ENCODE results near the gene PHF21A.
"Not testable (repeated sequence)": the region's sequence is repeated elsewhere in the genome, so short reads cannot be mapped to it uniquely, and the experiment has no call there.

PHF21A gene

DNA sequence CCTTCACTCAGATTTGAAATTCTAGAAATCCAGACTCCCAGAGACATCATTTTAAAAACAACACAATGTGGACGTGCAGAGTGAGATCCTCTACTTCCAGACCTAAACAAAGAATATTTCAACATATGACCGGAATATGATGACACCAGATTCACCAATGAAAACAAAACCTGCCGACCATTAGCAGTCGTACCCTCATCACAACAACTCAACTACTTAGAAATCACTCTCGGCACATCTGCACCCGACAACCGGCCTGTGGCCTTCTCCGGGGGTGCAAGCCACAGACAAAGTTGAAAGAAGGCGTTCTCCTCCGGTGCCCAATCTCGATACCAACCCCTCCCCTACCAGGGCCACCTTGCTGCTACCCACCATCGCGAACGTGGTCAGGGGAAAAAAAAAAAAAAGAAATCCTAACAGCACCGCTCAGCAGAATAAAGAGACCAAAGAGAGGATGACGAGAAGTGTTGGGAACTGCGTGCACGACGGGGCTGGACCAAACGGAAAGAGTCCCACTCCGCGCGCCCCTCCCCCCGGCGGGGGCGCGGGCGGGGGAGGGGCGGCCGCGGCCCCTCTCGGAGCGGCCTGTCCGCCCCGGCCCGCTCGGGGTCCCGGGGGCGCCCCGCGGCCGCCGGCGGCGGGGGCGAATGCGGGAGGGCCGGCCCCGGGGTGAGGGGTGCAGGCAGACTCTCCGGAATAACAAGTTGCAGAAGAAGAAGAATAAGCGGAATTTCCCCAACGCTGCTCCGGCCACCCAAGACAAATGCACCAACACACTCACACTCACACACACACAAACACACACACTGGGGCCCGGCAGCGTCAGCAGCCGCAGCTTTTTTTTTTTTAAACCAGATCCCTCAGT lies 1.7 kb downstream of the PHF21A start:
- DNase-seq, result peak; percentile 60

DNA sequence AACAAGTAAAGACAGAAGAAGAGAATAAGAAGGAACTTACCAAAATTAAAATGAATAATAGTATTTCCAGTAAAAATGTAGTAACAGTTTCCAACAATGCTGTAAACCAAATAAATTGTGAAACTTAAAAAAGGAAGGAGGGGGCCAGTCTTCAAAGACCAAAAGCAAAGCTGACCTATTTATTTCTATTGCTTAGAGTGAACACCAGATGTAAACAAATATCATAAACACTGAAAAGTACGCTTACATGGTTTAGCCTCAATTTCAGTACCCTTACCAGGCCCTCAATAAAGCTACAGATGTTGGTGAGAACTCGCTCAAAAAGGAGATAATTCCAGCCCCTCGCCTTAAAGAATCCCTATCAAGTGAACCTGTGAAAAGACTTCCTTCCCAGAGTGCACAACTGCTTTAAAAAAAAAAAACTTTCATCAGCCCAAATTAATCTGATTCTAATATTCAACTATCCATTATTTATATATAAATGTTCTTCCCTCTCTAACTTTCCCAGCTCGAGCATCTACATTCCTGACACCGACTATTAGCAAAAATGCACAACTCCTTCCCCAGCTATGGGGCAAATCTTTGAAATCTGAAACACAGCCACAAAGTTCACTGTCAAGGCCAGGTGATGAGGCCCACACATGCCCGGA lies 2.4 kb downstream of the PHF21A start:
- DNase-seq, result no peak

DNA sequence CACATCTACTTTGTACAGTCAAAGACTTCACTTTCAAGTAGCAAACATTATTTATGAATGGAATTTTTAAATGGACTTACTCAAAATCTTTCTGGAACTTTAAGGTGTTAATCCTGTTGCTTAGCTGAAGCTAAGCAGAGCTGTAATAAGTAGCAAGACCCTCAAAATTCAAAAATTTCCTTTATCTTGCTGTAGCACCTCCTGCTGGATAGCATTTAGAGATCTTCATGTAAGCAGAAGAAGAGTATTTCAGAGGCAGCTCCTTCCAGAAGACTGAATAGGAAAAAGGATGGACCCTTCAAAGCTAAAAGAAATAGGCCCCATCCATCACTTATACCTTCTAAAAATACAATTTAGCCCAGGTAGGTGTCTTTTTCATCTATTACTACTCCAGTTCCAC lies 3.4 kb downstream of the PHF21A start:
- no peak for DNase-seq

DNA sequence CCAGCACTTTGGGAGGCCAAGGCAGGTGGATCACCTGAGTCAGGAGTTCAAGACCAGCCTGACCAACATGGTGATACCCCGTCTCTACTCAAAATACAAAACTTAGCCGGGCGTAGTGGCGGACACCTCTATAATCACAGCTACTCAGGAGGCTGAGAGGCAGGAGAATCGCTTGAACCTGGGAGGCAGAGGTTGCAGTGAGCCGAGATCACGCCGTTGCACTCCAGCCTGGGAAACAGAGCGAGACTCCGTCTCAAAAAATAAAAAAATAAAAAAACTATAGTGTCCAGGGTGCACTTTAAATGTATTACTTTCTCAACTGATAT lies 4.6 kb downstream of the PHF21A start:
- not testable (repeated sequence) for DNase-seq

DNA sequence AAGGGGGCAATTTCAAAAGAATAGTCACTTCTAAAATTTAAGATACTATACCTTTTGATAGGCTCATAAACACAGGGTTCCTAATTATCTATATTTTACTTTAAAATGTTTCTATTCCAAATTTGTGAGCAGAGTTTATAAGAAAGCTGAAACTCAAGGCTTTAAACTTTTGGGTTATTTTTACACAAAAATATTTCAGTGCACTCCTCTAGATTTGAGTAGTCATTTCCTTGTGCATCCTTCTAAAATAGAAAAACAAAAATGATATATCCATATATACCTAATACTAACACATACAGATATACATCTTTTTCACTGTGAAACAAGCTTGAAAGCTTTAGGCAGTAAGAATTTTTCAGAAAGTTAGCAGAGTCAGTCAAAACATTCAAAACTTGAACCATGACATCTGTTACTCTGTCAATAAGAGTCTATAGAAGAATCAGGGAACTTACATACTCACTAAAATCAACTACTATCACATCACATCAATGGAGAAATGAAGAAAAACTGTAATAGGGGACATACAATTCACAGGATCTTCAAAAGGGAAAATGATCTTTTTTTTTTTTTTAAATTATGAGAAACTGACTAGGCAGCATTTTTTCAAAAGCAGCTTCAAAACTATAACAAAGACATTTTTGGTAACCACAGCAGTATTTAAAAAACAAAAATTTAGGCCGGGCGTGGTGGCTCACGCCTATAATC lies 5.1 kb downstream of the PHF21A start:
- peak; percentile 19 for DNase-seq

DNA sequence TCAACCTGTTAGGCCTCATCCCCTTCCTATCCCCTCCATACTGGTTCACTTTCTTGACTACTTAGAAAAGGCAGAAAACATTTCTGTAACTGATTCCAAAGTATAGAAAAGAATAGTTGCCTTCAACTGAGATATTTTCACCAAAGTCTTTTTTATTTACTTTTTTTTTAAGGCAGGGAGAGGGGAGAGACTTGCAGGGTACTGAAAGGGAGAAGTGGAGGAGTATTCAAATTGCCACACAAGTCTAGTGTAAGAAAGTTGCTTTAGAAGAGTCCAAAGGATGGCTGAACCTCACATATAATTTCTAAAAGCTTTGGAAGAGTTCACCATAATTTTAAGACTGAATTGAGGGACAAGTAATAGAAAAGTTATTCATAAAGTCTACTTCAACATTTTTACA lies 6.3 kb downstream of the PHF21A start:
- DNase-seq, result no peak

DNA sequence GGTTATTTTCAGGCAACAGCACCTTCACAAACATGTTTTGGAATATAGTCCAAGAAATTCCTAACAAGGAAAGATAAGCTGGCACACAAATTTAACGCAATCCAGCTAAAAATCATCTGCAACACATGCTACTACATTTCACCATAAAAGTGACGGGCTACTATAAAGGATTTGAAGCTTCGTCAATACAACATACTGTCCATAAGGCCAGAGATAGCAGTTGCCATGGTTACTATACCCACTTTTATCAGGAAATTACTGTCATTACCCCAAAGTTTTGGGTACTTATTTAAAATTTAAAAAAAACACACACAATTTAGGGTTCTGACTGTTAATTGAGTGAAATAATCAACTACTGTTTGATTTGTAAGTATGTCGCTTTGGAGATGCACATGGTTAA lies 6.9 kb downstream of the PHF21A start:
- DNase-seq, result no peak

DNA sequence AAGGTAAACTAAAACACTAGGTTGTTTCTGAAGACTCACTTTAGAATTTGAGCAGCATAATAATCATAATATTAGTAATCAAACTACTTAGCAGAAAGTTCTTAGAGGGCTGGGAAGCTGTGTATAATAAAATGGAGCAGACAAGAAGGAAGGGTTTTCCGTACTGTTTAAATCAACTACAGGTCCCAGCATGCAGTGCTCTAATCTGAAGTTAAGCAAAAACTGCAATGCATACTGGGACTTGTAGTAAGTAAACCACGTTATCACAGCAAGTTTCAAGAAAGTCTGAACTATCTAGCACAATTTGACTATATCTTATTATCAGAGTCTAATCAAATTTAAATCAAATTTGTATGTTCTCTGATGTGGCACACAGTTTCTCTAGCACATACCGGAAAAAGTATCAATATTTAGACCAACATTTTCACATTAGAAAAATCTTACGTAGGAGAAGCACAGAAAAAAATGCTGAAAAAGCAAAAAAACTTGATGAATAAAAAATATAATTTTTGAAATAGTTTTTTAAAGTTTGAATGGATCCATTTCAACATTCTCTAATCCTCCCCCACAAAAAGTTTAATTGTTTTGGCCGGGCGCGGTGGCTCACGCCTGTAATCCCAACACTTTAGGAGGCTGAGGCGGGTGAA lies 8.2 kb downstream of the PHF21A start:
- DNase-seq, result peak; percentile 41

DNA sequence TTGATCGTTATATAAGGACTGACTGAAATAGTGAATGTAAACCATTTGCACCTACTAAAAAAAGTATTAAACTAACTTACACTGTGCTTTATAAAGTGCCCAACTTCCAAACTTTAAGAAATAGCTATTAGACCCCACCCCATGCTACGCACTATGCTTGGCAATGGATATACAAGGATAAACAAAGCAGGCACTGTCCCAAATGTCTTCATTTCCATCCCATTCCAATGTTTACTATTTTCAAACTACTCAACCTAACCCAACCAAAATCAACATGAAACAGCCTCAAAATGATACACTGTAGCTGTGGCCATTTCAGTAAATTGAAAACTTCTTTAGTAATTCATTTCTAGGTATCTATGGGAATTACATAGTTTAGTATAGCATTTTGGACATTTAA lies 12.5 kb downstream of the PHF21A start:
- no peak for DNase-seq

DNA sequence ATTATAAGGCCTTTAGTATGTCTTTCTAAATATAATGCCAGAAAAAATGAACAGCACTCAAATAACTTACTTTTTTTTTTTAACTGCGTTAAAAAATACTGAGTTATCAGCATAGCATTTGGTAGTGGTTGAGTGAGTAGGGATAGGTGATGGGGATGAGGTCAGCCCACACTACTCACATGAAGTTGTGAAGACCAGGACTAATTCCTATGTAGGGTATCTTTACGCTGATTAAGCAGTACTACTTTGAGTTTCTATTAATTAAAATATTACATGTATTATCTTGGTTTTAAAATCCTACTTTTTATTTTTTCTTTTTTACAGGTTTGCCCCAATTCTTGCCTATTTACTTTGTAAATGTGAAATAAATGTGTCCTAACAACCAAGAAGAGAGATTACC lies 13.5 kb downstream of the PHF21A start:
- no peak for DNase-seq

DNA sequence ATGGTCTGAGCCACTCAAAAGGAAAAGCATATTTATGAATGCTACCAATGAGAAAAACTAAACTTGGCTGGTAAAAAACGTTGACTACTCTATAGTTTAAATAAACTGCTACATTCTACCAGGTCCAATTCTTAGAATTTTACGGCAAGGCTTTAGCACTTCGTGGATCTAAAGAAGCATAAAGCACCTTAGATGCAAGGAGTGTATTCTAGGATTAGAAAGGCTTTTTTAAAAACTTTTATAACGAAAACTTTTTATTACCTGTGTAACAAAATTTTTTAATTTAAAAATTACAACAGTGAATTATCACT lies 13.9 kb downstream of the PHF21A start:
- no peak for DNase-seq

DNA sequence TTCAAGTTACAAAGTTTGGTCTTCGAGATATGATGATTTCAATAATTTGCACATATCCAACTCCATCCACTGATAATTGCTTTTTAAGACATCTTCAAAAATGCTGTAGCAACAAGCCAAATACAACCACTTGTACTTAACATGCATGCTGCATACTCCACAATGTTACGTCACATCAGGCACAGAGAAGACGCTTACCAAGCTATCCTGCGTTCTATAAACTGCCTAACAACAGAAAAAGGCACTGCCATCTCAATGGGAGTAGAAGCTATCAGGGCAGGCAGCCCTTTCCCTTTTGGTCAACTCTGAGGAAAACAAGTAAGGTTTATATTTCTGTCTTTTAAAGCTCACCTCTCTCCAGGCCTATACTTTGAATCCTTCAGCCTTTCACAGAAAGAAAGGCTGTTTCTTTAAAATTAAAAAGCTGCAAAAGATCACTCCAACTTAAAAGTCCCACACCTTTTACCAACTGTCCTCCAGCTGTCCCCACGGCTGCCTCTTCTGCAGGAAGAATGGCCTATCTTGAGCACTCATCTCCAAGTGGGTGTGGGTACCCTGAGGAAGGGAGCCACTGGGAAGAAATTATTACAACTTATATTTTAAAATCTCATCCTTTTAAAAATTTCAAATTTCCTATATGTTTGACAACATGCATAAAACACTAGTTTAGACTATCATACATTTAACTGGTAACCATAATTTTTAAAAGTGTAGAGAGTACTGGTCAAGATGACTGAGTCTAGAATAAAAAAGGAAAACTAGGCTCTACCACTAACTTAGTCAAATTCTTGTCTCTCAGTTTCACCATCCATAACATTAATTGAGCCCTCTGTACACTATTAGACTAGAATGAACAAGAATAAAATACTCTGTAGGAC lies 14.5 kb downstream of the PHF21A start:
- DNase-seq, result no peak

DNA sequence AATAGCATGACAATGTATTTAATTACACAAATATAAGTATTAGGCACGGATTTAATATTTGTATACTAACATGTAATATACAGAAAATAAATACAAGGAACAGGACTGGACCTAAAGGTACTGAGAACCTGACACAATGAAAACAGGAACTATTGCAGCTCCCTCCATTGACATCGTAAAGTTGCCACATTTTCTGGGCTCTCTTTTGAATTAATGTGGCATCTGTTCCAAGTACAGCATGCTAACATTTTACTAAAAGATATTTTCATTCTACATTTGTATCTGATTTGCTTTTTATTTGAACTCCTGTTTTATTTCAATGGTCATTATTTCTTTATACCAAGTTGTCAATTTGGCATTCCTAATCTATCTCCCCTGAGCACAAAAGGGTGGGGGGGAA lies 15.3 kb downstream of the PHF21A start:
- DNase-seq, result no peak

DNA sequence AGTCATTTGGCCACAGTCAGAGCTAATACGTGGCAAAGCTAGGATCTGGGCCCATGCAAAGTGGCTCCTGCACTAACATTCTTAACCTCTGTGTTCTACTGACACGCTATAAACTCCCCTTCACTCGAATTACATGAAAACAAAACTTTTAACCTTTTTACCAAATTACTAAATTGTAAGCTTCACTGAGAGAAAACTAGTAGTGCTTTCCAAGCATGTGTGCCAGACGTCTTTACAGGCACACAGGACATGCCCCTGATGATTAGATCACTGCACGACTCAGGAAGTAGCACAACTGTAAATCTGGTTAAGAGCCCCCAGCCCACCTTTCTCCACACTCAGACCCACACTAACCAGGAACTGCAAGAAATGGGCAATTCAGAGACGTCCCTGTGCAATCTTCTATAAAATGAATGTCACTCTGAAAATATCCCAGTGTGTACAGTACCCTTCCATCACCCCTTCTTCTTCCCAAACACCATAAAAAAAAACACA lies 16.1 kb downstream of the PHF21A start:
- no peak for DNase-seq

DNA sequence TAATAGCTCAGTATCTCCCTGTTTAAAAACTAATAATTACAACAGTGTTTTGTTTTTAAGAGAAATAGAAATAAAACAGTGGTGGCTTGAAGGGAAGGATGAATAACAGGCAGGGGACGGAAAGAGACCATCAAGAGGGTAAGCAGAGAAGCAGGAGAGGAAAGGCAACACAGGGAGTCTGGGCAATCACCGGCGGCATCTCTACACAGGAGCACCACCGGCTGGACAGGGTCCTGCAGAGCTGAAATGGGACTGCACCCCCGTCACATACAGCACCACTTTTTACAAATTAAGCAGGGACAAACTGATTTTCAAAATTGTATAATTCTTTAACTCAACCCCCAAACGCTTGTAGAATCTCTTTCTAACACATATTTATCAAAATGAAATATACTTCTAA lies 18.4 kb downstream of the PHF21A start:
- DNase-seq, result no peak

DNA sequence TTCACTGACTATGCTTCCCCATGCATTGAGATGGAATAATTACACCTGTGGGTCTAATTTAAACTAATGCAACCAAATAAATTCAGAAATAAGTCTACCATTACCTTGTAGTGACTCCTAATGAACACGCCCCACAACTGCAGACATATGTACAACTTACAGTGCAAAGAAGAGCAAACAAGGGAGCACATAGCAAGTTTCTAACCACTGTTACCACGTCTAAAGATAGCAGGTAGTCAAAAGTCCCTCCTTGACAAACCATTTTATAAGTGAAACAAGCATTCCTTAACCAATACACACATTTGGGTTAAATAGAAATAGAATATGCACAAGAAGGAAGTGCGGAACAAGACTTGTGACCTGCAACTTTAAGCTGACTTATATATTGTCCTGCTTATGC lies 20.6 kb downstream of the PHF21A start:
- no peak for DNase-seq

DNA sequence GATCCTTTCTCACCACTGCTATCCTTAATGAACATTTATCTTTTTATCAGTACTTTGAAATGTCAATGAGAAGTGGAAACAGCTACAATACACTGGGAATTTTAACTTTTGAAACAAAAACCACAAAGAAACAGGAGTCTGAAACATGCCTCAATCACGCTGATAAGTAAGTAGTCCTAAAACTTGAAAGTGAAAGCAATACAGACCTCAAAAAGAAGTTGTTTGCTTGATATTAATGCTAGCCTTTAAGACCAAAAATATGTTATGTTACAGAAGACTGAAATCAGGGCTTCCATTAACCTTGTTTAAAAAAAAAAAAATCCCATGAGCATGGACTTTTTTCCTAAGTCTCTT lies 21.3 kb downstream of the PHF21A start:
- DNase-seq, result no peak

DNA sequence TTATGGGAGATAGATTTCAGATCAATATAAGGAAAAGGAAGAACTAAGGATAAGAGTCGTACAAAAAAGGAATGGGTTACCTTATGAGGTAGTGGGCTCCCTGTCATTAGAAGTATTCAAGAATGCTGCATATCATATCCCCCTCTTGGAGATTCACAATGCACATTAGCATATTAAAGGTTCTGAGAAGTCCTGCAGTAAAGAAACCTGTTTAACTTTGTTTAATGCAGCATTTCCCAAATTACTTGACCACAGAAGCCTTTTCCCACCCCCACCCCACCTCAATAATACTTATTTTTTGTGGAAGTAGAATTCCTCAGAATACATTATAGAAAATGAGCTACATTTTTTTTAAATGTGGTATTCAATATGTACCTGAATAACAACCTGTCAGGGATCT lies 30.9 kb downstream of the PHF21A start:
- DNase-seq, result no peak

DNA sequence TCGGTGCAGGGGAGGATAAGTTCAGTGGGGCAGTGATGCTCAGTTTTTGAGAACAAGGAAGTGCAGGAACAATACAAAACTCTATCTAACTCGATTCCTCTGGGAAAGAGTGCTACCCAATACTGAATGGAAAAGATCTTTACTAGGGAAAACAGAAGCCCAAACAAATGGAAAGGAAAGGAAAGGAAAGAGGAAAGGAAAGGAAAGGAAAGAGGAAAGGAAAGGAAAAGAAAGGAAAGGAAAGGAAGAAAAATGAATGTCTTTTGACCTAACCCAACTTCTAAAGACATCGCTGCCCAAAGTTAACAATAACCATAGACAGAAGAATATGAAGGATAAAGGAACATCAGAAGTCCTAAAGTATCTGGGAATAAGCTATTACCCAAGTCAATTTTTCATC lies 41.6 kb downstream of the PHF21A start:
- DNase-seq, result no peak

DNA sequence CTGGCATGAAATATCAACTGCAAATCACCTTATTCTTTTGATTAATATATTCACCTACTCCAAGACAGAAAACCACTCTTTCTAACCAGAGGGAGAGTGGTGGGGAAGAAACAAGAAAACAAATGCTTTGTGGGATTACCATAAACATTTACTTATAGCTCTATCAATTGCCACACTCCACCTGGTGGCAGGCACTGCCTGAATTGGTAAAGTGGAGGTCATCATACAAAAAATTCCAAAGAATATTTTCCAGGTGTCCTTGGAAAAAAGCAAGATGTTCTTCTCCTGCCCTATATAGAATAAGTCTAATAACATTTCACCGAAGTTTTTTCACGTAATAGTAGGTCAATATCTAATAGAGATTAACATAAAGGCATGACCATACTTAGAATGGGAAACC lies 45.3 kb downstream of the PHF21A start:
- no peak for DNase-seq

DNA sequence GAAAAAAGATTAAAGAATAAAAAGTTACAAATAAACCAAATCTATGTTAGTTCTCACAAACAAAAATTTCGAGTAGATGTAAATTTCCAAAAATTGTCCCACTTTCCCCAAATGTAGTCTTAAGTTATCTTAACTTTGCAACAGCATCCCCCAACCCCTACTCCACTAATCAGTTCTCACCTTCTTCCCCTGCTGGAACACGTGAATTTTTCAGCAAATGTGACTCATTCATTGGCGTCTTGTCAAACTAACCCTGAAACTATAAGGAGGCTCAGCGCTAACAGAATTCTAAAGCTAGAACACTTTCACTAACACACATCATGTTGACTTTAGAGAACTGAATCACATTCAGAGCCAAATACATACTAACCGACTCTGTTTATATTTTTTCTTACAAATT lies 46.1 kb downstream of the PHF21A start:
- DNase-seq, result peak; percentile 23

DNA sequence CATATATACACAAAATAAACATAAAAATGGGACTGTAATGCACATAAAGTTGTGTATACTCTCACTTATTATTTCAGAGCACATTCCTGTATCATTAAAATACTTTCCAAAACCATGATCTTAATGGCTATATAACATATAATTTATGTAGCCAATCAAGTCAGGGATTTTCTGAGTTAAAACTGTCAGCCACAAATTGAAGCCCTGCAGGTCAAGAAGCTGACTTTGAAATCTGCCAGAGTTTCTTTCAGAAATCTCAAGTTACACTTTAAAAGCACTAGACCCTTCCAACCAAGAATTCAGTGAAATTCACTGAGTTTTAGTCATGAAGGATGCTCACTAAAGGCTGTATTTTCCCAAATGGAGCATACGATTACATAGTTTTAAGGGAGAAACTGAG lies 47.6 kb downstream of the PHF21A start:
- no peak for DNase-seq

Measured in RPMI8226 (cell line).